SK-N-MC (cell line): ENCODE measurements around the gene TEX19.

Experiments used
- EZH2 ChIP-seq: fragments of 200-600 bp; sonication (generic); IDR thresholded peaks from one replicate; pipeline ENCODE4 v1.6.1; 2017; ENCODE audit warnings: antibody characterized with exemption
- POLR2AphosphoS5 ChIP-seq: IDR thresholded peaks from 2 replicates; pipeline ENCODE4 v1.6.1; 2012; ENCODE audit warnings: mild to moderate bottlenecking, low read depth, low read length, borderline replicate concordance

DNA sequence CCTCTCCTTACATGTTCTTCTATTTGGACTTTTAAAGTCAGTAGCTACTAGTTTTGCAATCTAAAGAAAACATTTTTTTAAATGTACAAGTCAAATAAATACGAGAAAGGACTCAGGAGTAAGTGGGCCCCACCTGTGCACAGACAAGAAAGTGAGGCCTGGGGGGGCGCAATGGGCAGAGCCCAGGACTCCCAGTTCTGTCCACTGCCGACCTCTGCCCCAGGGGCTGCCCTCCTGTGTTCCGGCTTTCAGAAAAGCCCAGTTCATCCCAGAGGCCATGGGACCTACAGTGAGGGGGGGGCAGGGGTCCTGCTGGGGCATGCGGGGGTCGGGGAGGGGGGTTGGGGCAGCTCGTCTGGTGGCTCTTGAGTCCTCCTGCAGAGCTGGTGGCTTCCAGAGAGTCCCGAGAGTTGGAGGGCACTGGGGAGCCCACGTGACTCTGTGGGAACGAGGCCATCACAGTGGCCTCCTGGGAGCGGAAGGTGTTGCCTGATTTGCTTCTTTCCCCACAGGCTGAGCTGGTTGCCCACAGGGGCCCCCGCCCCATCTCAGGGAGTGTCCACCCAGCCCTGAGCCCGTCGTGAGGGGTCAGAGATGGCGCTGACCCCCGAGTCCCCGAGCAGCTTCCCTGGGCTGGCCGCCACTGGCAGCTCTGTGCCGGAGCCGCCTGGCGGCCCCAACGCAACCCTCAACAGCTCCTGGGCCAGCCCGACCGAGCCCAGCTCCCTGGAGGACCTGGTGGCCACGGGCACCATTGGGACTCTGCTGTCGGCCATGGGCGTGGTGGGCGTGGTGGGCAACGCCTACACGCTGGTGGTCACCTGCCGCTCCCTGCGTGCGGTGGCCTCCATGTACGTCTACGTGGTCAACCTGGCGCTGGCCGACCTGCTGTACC, 14.9 kb downstream of the TEX19 start:
- TF ChIP-seq EZH2 (no peak), POLR2AphosphoS5 (no peak)
